GM21423 (cell line): ENCODE data around the gene PLA2G2D.
"Not testable (repeated sequence)": the region's sequence is repeated elsewhere in the genome, so short reads cannot be mapped to it uniquely, and the experiment has no call there.

Experiments
- ATAC-seq: cut with Tn5 transposase; IDR thresholded peaks from one replicate; pipeline ENCODE4 v1.9.1; 2021; ENCODE audit warnings: mild to moderate bottlenecking, moderate library complexity; ENCODE audit not compliant: unreplicated experiment

PLA2G2D gene

DNA sequence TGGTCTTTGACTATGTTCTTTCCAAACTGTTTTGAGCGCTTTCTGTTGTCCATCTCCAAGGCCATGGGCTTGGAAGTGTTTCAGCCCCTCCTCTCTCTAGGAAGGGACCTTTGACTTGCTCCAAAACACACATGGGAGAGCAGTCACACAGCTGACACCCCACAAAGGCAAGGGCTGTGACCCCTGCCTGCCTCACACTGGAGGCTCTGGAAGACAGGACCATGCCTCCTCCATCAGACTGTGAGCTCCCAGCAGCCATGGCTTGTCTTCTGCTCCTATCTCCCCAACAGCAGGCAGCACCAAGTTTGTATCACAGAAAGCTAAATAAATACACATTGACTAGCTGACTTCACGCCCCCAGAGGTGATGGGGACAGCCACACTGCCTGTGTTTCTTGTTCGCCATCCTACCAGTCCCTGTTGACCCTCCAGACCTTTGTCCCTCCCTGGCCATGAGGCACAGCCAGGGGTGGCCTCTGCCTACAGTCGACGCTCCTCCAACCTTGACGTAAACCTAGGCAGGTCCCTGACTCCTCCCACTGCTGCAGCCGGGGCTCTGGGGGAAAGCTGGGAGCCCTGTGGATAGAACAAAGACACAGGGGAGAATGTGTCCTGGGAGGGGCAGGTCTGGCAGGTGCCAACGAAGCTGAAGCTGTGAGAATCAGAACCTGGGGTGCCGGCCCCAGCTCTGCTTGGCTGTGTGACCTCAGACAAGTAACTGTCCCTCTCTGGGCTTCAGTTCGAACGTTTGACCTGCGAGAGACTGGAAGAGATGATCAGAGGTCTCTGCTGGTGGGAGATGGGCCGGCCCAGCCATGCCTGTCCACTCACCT is 24.6 kb upstream of the PLA2G2D start:
- no peak for ATAC-seq

DNA sequence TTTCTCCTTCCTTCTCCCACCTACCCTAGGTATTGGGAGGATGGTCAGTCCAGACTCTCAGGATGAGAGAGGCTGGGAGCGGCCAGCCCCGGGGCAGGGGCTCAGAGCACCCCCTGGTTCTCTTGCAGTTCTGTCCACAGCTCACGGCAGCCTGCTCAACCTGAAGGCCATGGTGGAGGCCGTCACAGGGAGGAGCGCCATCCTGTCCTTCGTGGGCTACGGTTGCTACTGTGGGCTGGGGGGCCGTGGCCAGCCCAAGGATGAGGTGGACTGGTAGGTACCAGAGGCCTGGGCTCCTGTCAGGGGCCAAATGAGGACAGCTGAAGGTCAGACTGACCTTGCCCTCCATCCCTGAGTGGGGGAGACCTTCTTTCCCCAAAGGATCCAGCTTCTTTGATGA is 24.0 kb upstream of the PLA2G2D start:
- ATAC-seq: no peak

DNA sequence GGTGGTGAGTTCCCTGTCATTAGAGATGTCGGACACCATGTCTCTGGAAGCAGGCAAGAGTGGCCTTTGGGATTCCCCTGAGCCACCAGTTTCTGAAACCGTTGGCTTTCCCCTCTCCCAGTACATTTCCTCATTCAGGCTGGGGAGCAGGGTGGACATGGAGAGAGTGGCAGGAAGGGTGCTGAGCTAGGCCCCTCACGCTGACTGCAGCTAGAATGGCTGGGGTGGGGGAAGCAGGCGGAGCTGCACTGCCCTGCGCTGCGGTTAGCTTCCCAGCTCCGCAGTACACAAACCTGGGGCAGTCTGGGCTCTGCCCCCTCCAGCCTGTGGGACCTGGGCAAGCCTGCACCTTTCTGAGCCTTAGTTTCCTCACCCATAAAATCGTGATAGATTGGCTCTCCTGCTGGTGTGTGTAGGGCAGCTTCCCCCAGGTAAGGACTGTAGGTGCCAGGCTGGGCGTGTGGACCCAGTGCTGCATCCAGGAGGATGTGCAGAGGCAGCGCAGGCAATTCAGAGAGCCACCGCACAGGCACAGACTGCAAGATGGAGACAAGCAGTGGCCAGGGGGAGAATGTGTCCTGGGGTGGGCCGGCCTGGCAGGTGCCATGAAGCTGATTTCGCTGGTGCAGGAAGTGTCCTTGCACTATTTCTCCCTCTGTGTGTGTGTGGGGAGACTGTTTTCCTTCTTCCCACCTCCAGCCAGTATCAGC is 22.8 kb upstream of the PLA2G2D start:
- ATAC-seq: no peak

DNA sequence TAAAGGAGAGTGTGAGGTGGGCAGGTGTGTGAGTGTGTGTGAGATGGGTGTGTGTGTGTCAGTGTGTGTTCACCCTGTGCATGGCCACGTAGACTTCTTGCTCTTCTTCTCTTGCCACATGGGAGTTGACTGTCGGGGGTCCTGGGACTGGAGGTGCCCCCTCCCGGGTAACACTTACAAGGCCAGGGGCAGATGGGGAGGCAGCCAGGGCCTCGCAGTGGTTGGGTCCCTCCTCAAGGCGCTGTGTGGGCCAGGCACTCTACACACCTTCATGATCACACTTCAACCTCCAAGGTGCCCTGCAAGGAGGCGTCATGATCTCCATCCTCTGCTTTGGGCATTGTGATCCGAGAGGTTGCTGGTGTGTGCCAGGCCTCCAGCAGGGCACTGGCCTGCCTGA is 22.1 kb upstream of the PLA2G2D start:
- no peak for ATAC-seq

DNA sequence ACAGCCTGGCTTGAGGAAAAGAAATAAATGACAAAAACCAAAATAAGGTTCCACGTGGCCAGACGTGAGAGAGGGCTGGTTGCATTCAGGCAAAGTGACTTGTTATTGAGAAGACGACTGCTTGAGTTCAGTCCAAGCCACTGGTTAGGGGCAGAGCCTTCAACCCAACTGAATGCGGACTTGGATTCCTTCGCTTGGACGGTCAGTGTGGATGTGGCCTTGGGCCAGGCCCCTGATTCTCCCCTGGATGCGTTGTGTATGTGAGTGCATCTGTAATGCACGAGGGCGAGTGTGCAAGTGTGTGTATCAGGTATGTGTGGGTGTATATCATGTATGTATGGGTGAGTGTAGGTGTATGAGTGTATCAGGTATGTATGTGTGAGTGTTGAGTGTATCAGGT is 21.7 kb upstream of the PLA2G2D start:
- ATAC-seq: no peak

GRCh38 chr1:20139776-20140612 is 20.7 kb upstream of the PLA2G2D start:
- ATAC-seq: no peak

DNA sequence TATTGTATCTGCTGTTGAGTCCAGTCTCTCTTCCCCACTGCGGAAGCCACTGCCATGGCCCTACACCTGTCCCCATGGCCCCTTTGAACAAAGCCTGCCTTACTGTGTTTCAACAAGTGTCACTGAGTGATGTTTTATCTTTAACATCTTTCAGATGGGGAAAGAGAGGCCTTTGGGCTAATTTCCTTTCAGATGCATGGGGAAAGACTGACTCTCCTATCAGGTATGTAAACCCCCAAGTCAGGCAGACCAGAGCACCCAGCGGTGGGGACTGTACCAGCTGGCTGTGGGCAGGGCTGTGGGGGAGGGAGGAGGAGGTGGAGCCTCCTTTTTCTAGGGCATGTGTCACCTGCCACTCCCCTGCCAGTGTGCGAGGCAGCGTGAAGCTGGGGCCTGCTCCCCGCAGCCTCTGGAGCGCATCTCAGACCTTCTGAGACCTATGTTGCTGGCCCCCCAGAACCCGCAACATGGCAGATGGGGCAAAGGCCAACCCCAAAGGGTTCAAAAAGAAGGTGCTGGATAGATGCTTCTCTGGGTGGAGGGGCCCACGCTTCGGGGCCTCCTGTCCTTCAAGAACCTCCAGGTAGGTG is 19.7 kb upstream of the PLA2G2D start, which contains the start of gene PLA2G2F:
Gene PLA2G2F (plus strand): TSS at position 363 of the 590 bp plus-strand sequence. CDS start 105 bp downstream, at position 468.
- no peak for ATAC-seq

DNA sequence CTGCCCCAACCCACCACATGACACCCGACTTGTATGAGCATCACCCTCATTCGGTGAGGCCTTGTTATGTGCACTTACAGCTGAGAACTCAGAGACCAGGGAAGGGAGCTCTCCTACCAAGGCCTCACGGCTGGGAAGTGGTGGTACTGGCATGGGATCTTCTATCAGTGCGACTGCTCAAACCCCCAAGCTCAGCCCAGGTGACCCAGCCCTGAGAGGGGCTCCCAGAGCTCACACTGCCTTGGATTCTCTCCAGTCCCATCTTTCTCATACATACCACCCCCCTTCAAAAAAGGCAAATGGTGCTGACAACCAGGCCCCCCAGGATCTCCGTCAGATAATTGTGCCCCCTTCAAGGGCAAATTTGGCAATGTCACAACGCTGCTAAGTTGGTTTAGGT is 19.0 kb upstream of the PLA2G2D start:
- no peak for ATAC-seq

GRCh38 chr1:20137604-20138003 is 18.3 kb upstream of the PLA2G2D start:
- ATAC-seq: no peak

DNA sequence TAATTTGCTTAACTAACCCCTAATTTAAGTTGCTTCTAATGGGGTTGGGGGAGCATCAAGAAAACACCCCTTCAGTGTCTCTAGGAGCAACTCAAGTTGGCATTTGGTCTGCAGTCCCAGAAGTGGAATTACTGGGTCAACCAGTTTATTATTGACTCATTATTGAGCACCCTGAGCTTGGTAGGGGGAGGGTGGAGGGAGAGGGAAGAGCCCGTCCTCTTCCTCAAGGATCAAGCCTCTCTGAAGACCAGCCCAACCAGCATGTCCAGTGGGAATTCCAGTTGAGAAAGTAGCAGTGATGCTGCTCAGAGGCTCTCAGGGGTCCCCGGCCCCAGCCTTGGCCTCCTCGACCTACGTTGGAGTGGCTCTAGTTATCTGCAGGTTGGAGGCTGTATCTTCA is 17.7 kb upstream of the PLA2G2D start:
- ATAC-seq: no peak

DNA sequence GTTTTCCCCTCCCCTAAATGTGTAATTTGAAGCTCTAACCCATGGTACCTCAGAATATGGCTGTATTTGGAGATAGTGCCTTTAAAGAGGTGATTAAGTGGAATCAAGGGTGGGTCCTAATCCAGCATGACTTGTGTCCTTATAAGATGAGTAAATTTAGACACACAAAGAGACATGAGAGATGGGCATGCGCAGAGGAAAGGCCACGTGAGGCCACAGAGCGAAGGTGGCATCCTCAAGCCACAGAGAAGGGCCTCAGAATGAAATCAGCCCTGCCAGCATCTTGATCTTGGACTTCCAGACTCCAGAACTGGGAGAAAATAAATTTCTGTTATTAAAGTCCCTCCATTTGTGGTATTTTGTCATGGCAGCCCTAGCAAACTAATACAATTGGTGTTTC is 16.9 kb upstream of the PLA2G2D start:
- no peak for ATAC-seq

- no peak for ATAC-seq
These were observed 15.7 kb upstream of the PLA2G2D start for GRCh38 chr1:20134995-20135394.

DNA sequence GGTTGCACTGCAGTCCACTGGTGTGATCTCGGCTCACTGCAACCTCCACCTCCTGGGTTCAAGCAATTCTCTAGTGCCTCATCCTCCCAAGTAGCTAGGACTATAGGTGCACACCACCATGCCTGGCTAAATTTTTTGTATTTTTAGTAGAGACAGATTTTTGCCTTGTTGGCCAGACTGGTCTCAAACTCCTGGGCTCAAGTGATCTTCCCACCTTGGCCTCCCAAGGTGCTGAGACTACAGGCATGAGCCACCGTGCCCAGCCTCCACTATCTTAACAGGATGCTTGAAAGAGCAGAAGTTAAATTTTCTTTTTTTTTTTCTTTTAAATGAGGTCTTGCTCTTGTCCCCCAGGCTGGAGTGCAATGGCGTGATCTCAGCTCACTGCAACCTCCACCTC is 11.2 kb upstream of the PLA2G2D start:
- not testable (repeated sequence) for ATAC-seq

- no peak for ATAC-seq
These were observed 7.6 kb upstream of the PLA2G2D start for GRCh38 chr1:20126806-20127440.

DNA sequence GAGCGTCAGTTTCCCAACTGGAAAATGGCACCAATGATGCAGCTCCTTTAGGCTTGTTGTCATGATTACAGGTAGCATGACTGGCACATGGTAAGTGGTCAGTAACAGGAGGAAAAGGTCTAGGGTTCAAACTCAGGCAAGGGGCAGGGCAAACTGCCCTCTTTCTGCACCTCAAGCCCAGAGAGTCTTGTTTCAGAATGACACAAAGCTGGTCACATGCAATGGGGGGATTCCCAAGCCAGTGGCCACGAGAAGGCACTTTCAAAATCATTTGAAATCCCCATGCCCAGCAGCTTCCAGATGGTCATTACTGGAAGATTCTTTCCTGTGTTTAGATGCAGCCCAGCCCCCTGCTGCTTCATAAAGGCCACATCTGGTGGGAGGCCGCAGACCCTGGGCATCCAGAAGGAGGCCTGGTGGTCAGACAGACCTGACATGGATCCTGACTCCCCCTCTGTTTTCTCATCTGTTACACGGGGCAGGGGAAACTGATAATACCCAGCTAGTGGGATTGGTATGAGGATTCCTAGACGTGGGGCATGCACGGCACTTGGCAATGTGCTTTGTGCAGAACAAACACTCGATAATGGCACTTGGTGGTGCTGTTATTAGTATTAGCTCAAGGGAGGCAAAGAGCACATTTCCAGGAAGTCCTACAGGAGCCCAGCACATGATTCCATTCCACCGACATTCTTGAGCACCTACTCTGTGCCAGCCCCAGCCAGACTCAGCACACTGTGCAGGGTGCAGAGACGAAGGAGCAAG is 6.9 kb upstream of the PLA2G2D start:
- ATAC-seq: peak; percentile 58

DNA sequence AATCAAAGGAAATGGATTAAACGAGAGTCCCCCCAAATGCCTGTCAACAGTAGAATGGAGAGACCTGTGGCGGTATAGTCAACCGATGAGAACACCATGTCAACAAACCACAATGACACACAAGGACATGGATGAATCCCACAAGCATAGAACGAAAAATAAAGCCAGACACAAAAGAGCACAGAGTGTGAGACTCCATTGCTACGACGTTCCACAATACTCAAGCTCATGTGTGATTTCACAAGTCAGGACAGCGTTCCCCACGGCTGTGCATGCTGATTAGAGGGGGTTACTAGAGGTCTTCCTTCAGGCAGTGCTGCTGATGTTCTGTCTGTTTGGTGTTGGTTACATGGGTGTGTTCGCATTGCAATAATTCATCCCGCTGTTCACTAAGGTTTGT is 5.8 kb upstream of the PLA2G2D start:
- ATAC-seq: no peak

DNA sequence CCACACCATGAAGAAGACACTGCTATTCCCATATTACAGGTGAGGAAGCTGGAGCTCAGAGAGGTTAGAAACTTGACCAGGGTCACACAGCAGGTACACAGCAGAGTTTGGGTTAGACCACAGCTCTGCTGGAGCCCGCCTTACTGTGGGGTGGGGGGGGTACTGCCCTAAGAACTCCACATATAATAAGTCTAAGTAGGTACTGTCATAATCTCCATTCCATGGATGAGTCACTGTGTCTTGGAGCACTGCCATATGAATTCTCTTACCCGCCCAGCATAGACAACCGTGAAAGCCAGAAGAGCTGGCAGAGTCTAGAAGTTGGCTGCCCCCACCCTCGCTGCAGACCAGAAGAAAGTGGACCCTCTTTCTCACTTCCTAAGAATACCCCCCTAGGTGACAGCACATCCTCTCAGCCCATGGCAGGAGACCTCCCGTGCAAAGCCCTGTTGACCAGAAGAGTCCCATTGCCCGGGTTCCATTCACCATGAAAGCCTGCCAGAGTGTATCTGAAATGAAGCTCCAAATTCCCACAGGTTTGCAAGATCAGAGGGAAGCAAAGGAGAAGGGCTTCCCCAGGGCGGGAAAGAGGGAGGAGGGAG is 5.2 kb upstream of the PLA2G2D start:
- no peak for ATAC-seq

- ATAC-seq: no peak
These were observed 4.6 kb upstream of the PLA2G2D start for GRCh38 chr1:20123722-20124455.

- no peak for ATAC-seq
These were observed 1.5 kb upstream of the PLA2G2D start for GRCh38 chr1:20120796-20121195.
